Gastrocnemius medialis (tissue), 4 donors: ENCODE data around the gene PPARG. TPM values are rescaled to one million over a fixed set of nuclear protein-coding genes. Genes with fewer than 3 reads are reported as not detected.
"Not testable (repeated sequence)": the region's sequence is repeated elsewhere in the genome, so short reads cannot be mapped to it uniquely, and the experiment has no call there.

ENCODE experiments used
- ATAC-seq, 2 donors: fragments of 150-250 bp; one replicate each; pipeline ENCODE4 v1.9.1; 2016
- DNase-seq, 2 donors: peaks; one replicate each; pipeline ENCODE4 v3.0.0-alpha.2; 2019
- H3K27ac ChIP-seq, 4 donors: fragments of 200-600 bp; sonication (generic); 1 replicate in 1 of 4; 2 replicates in 3 of 4; pipeline ENCODE4 v1.5.1; 2016 to 2018; ENCODE audit warnings: mild to moderate bottlenecking in 2 of 4, moderate library complexity in 1 of 4
- H3K27me3 ChIP-seq, 3 donors: fragments of 200-600 bp; sonication (generic) in 2 of 3; 1 replicate in 1 of 3; 2 replicates in 2 of 3; pipeline versions ENCODE4 v1.5.1 to v1.6.0; 2016 to 2019; ENCODE audit warnings: mild to moderate bottlenecking in 1 of 3, moderate library complexity in 1 of 3
- H3K36me3 ChIP-seq, 2 donors: fragments of 200-600 bp; sonication (generic) in 1 of 2; one replicate each; pipeline ENCODE4 v1.5.1; 2017 to 2018
- H3K4me1 ChIP-seq, 2 donors: fragments of 200-600 bp; sonication (generic) in 1 of 2; one replicate each; pipeline ENCODE4 v1.5.1; 2016 to 2017; ENCODE audit warnings: mild to moderate bottlenecking in 2 of 2
- H3K4me3 ChIP-seq, 4 donors: fragments of 200-600 bp; sonication (generic) in 3 of 4; 1 replicate in 1 of 4; 2 replicates in 3 of 4; pipeline ENCODE4 v1.5.1; 2016 to 2019; ENCODE audit warnings: mild to moderate bottlenecking in 2 of 4
- H3K9me3 ChIP-seq, 3 donors: fragments of 200-600 bp; sonication (generic) in 2 of 3; 1 replicate in 1 of 3; 2 replicates in 2 of 3; pipeline ENCODE4 v1.5.1; 2016 to 2019
- CTCF ChIP-seq, 5 experiments: fragments of 450-650 bp in 3 of 5; fragments of 200-600 bp in 2 of 5; sonication (generic) in 2 of 5; IDR thresholded peaks in 4 of 5; conservative IDR thresholded peaks in 1 of 5; 1 replicate in 4 of 5; 2 replicates in 1 of 5; pipeline ENCODE4 v1.5.1; 2016 to 2019; ENCODE audit warnings: antibody characterized with exemption in 5 of 5, mild to moderate bottlenecking in 3 of 5, moderate library complexity in 3 of 5
- POLR2A ChIP-seq, 2 donors: fragments of 450-650 bp; IDR thresholded peaks; one replicate each; pipeline ENCODE4 v1.6.1; 2017; ENCODE audit warnings: antibody characterized with exemption in 2 of 2, mild to moderate bottlenecking in 2 of 2, moderate library complexity in 2 of 2
- in situ Hi-C, 4 donors: fragments of 200-750 bp; cut with MboI; loops; one replicate each; pipeline versions ENCODE4 v1.15.0 to v1.8.0; 2017; ENCODE audit warnings: low sequenced_read_pairs in 4 of 4
- intact Hi-C: fragments of 100-400 bp; cut with DNase I; formaldehyde crosslinking; loops from one replicate; pipeline ENCODE4 v1.15.1; 2023; ENCODE audit warnings: low total_unique reads
- total RNA-seq, 4 donors: library from RNA; depleted of rRNA; stranded (reverse); fragments of >200 nt; gene quantifications; one replicate each; pipeline versions ENCODE4 v1.1.0 to v1.2.3, GENCODE V29; 2016

PPARG gene
- total RNA-seq, 4 donors from 2014 or later = 4.9 to 10.6 (median 8.5) TPM

- H3K9me3 ChIP-seq = no peaks in the 10 kb centered on the region
- ATAC-seq (no peak), DNase-seq (no peak)
- H3K27me3 ChIP-seq = peaks cover 5 to 45% (median 26%) of the 10 kb centered on the region in 3 donors
- intact Hi-C loops (no loop called here), in situ Hi-C loops (no loop called here)
- no peaks in the 10 kb centered on the region for H3K36me3 ChIP-seq
- no peak overlapping the region for H3K4me3 ChIP-seq
- TF ChIP-seq POLR2A (IDR thresholded peaks at IDR 0.05) (no peak), CTCF (IDR thresholded peaks at IDR 0.05 in 4 of 5, conservative IDR thresholded peaks at IDR 0.05 in 1 of 5) (no peak)
- no peak overlapping the region for H3K27ac ChIP-seq
- H3K4me1 ChIP-seq = peaks cover 0 to 11% of the 10 kb centered on the region in 2 donors
These were observed 4.3 kb upstream of the PPARG start for GRCh38 chr3:12284591-12284990.

- H3K4me1 ChIP-seq = peaks cover 0 to 11% of the 10 kb centered on the region in 2 donors
- no peaks in the 10 kb centered on the region for H3K36me3 ChIP-seq
- H3K27me3 ChIP-seq = peaks cover 5 to 46% (median 26%) of the 10 kb centered on the region in 3 donors
- no peak overlapping the region for H3K4me3 ChIP-seq
- H3K9me3 ChIP-seq = no peaks in the 10 kb centered on the region
- in situ Hi-C loops (no loop called here), intact Hi-C loops (loop anchor here (5.0 kb wide), 1 partner anchor 197 kb away; the partner anchor contains the start of gene TSEN2)
- no peak for DNase-seq
- TF ChIP-seq CTCF (IDR thresholded peaks at IDR 0.05 in 4 of 5, conservative IDR thresholded peaks at IDR 0.05 in 1 of 5) = no peak
- TF ChIP-seq POLR2A (IDR thresholded peaks at IDR 0.05) = no peak
- no peak for ATAC-seq
- H3K27ac ChIP-seq = no peak overlapping the region
These were observed 3.8 kb upstream of the PPARG start for GRCh38 chr3:12285003-12285555.

- H3K9me3 ChIP-seq, H3K36me3 ChIP-seq, ATAC-seq, in situ Hi-C loops, H3K4me3 ChIP-seq, DNase-seq, H3K27ac ChIP-seq: not testable (repeated sequence)
- intact Hi-C loops = loop anchor here (5.0 kb wide), 1 partner anchor 197 kb away; the partner anchor contains the start of gene TSEN2
- Histone ChIP-seq H3K27me3 (peaks cover 5 to 46% (median 26%) of the 10 kb centered on the region in 3 donors), H3K4me1 (peaks cover 0 to 11% of the 10 kb centered on the region in 2 donors)
These were observed 3.1 kb upstream of the PPARG start for GRCh38 chr3:12285779-12286178.

GRCh38 chr3:12286504-12286903 lies 2.4 kb upstream of the PPARG start:
- no peak for DNase-seq
- ATAC-seq = no peak
- Histone ChIP-seq H3K4me1 (peaks cover 0 to 11% of the 10 kb centered on the region in 2 donors), H3K9me3 (no peaks in the 10 kb centered on the region), H3K4me3 (no peak overlapping the region), H3K27me3 (peaks cover 5 to 46% (median 26%) of the 10 kb centered on the region in 3 donors), H3K36me3 (no peaks in the 10 kb centered on the region), H3K27ac (peak overlapping the region in 3 of 4 donors; percentile 70 to 76 (median 75))
- intact Hi-C loops (loop anchor here (5.0 kb wide), 1 partner anchor 196 kb away; the partner anchor contains the start of gene TSEN2), in situ Hi-C loops (no loop called here)
- no peak for TF ChIP-seq CTCF (IDR thresholded peaks at IDR 0.05 in 4 of 5, conservative IDR thresholded peaks at IDR 0.05 in 1 of 5)

- H3K27me3 ChIP-seq = peaks cover 5 to 46% (median 26%) of the 10 kb centered on the region in 3 donors
- H3K4me3 ChIP-seq = peak overlapping the region; percentile 47 to 63 (median 53)
- peak in 1 of 2 donors; percentile 26 for TF ChIP-seq POLR2A (IDR thresholded peaks at IDR 0.05)
- TF ChIP-seq CTCF (IDR thresholded peaks at IDR 0.05 in 4 of 5, conservative IDR thresholded peaks at IDR 0.05 in 1 of 5) = no peak
- peaks cover 0 to 11% of the 10 kb centered on the region in 2 donors for H3K4me1 ChIP-seq
- peak overlapping the region; percentile 70 to 76 (median 74) for H3K27ac ChIP-seq
- intact Hi-C loops (loop anchor here (5.0 kb wide), 1 partner anchor 195 kb away; the partner anchor contains the start of gene TSEN2), in situ Hi-C loops (no loop called here)
- DNase-seq (no peak), ATAC-seq (no peak)
- no peaks in the 10 kb centered on the region for H3K9me3 ChIP-seq
- H3K36me3 ChIP-seq = no peaks in the 10 kb centered on the region
These were observed 1.7 kb upstream of the PPARG start for GRCh38 chr3:12286927-12287726.
